HL-60 (cell line): ENCODE measurements around the gene ABCG1.

Experiments used
- DNase-seq, 2 experiments: peaks; one replicate each; pipeline ENCODE4 v3.0.0-alpha.2; 2010 to 2020; ENCODE audit warnings: low read depth in 1 of 2, low spot score in 1 of 2
- H3K27ac ChIP-seq: fragments of 250-450 bp; sonication (Bioruptor Pico); replicated peaks from 2 replicates; pipeline ENCODE4 v1.5.1; 2020; ENCODE audit warnings: mild to moderate bottlenecking, moderate library complexity
- H3K27me3 ChIP-seq: fragments of 250-450 bp; sonication (Bioruptor Pico); 2 replicates; pipeline ENCODE4 v1.5.1; 2021; ENCODE audit warnings: mild to moderate bottlenecking, moderate library complexity; ENCODE audit not compliant: insufficient read depth, poor library complexity, severe bottlenecking
- H3K4me3 ChIP-seq: replicated peaks from 2 replicates; pipeline ENCODE4 v1.5.1; 2011; ENCODE audit warnings: mild to moderate bottlenecking, control low read depth, low read length; ENCODE audit not compliant: insufficient read depth
- CTCF ChIP-seq: IDR thresholded peaks from one replicate; pipeline ENCODE4 v1.5.1; 2011; ENCODE audit warnings: low read length, control low read depth, inconsistent platforms; ENCODE audit not compliant: insufficient read depth
- GABPA ChIP-seq: IDR thresholded peaks from 2 replicates; pipeline ENCODE4 v1.6.1; 2012; ENCODE audit warnings: low read depth
- POLR2AphosphoS5 ChIP-seq: IDR thresholded peaks from 2 replicates; pipeline ENCODE4 v1.6.1; 2012; ENCODE audit warnings: low read depth
- REST ChIP-seq: IDR thresholded peaks from 2 replicates; pipeline ENCODE4 v1.6.1; 2012; ENCODE audit warnings: low read depth; ENCODE audit not compliant: insufficient replicate concordance
- SPI1 ChIP-seq: IDR thresholded peaks from 2 replicates; pipeline ENCODE4 v1.6.1; 2012; ENCODE audit warnings: low read depth, mild to moderate bottlenecking, borderline replicate concordance

ABCG1 gene

GRCh38 chr21:42331660-42332059 is 112.7 kb downstream of the ABCG1 start:
- TF ChIP-seq GABPA: no peak
- TF ChIP-seq POLR2AphosphoS5: no peak
- no peak for TF ChIP-seq SPI1
- no peak for DNase-seq
- H3K27me3 ChIP-seq: no peaks in the 10 kb centered on the region
- no peak overlapping the region for H3K4me3 ChIP-seq
- no peak overlapping the region for H3K27ac ChIP-seq

- no peak for TF ChIP-seq SPI1
- TF ChIP-seq POLR2AphosphoS5: no peak
- TF ChIP-seq CTCF: no peak
- no peak overlapping the region for H3K4me3 ChIP-seq
- H3K27me3 ChIP-seq: no peaks in the 10 kb centered on the region
- no peak for DNase-seq
- H3K27ac ChIP-seq: no peak overlapping the region
These were observed 113.8 kb downstream of the ABCG1 start for GRCh38 chr21:42332557-42333317.

- no peak for DNase-seq
- no peaks in the 10 kb centered on the region for H3K27me3 ChIP-seq
- TF ChIP-seq REST (no peak), CTCF (no peak), GABPA (no peak), POLR2AphosphoS5 (no peak), SPI1 (no peak)
- no peak overlapping the region for H3K4me3 ChIP-seq
- H3K27ac ChIP-seq: no peak overlapping the region
These were observed 117.1 kb downstream of the ABCG1 start for GRCh38 chr21:42336054-42336453.

- TF ChIP-seq REST (no peak), SPI1 (no peak), GABPA (no peak), CTCF (no peak), POLR2AphosphoS5 (no peak)
- Histone ChIP-seq H3K27ac (no peak overlapping the region), H3K4me3 (no peak overlapping the region), H3K27me3 (no peaks in the 10 kb centered on the region)
- DNase-seq: no peak
These were observed 118.3 kb downstream of the ABCG1 start for GRCh38 chr21:42337276-42337675.
